Neural progenitor cell (in vitro differentiated cells): ENCODE results near the gene KCNK17.

Experiments
- EZH2 ChIP-seq: fragments of 200-600 bp; sonication (generic); IDR thresholded peaks from 2 replicates; pipeline ENCODE4 v1.6.1; 2017; ENCODE audit warnings: antibody characterized with exemption, mild to moderate bottlenecking, moderate library complexity
- EZH2phosphoT487 ChIP-seq: fragments of 200-600 bp; sonication (generic); IDR thresholded peaks from 2 replicates; pipeline ENCODE4 v1.6.1; 2017; ENCODE audit warnings: antibody characterized with exemption
- TF ChIP-seq, protein P1 (sequence below): fragments of 200-600 bp; sonication (generic); IDR thresholded peaks from 2 replicates; pipeline ENCODE4 v1.5.1; 2017; ENCODE audit warnings: antibody characterized with exemption, mild to moderate bottlenecking

DNA sequence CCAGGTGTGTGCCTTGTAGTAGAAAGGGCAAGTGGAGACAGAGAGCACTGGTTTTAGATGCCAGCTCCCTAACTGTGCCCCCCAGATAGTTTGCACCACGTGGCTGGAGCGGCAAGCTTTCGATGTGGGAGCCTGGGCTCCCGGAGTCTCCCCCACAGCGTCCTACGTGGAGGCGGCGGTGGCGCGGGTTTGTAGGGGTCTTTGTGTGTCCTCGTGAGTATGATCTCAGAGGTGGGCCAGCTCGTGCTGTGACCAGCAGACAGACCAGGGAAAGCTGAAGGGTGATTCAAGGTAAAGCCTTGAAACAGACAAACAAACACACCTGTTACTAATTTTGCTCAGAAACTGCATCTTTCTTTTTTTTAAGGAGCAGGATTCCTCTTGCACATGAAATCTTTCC is 13.8 kb upstream of the KCNK17 start:
- TF ChIP-seq, protein P1, sequence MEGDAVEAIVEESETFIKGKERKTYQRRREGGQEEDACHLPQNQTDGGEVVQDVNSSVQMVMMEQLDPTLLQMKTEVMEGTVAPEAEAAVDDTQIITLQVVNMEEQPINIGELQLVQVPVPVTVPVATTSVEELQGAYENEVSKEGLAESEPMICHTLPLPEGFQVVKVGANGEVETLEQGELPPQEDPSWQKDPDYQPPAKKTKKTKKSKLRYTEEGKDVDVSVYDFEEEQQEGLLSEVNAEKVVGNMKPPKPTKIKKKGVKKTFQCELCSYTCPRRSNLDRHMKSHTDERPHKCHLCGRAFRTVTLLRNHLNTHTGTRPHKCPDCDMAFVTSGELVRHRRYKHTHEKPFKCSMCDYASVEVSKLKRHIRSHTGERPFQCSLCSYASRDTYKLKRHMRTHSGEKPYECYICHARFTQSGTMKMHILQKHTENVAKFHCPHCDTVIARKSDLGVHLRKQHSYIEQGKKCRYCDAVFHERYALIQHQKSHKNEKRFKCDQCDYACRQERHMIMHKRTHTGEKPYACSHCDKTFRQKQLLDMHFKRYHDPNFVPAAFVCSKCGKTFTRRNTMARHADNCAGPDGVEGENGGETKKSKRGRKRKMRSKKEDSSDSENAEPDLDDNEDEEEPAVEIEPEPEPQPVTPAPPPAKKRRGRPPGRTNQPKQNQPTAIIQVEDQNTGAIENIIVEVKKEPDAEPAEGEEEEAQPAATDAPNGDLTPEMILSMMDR, result no peak
- no peak for TF ChIP-seq EZH2phosphoT487
- TF ChIP-seq EZH2, result no peak
